IMR-90 (cell line): ENCODE data around the gene TAC4. TPM values are rescaled to one million over a fixed set of nuclear protein-coding genes. Genes with fewer than 3 reads are reported as not detected.

Experiments
- ATAC-seq: fragments of 200-7000 bp; cut with Tn5 transposase; 2 replicates; pipeline ENCODE4 v1.9.1; 2020; ENCODE audit warnings: low read depth, mild to moderate bottlenecking, moderate library complexity
- BruUV-seq: library from RNA; stranded (reverse); fragments of 400-500 nt; replicated peaks from 2 replicates; lab custom pipeline; 2021; lab: Mats Ljungman, UMichigan
- CTCF ChIA-PET: fragments of 300-600 bp; formaldehyde crosslinking; extraction: SDS; loops from one replicate; lab custom pipeline; 2021; ENCODE audit warnings: antibody characterized with exemption; lab: Yijun Ruan, JAX
- POLR2A ChIA-PET: fragments of 300-600 bp; sonication (Branson Sonifier 250); formaldehyde crosslinking; loops from one replicate; lab custom pipeline; 2022; ENCODE audit warnings: antibody characterized with exemption; ENCODE audit not compliant: unreplicated experiment; lab: Charles Lee
- DNase-seq: peaks from one replicate; pipeline ENCODE4 v3.0.0; 2013
- H2AFZ ChIP-seq: replicated peaks from 2 replicates; pipeline ENCODE3; 2013; ENCODE audit warnings: low read length, mild to moderate bottlenecking; ENCODE audit not compliant: poor library complexity
- H2AK5ac ChIP-seq: 2 replicates; pipeline ENCODE4 v1.6.1; 2013; ENCODE audit warnings: low read depth, low read length, inconsistent platforms
- H2AK9ac ChIP-seq: replicated peaks from 2 replicates; pipeline ENCODE3; 2013; ENCODE audit warnings: mild to moderate bottlenecking, low read depth, low read length, moderate library complexity; ENCODE audit not compliant: poor library complexity
- H2BK120ac ChIP-seq: 2 replicates; pipeline ENCODE4 v1.6.1; 2013; ENCODE audit warnings: low read depth, low read length, inconsistent platforms
- H2BK15ac ChIP-seq: 3 replicates; pipeline ENCODE4 v1.6.1; 2013; ENCODE audit warnings: low read depth, low read length, inconsistent platforms
- H2BK20ac ChIP-seq: 2 replicates; pipeline ENCODE4 v1.6.1; 2013; ENCODE audit warnings: low read depth, mild to moderate bottlenecking, inconsistent platforms, low read length, moderate library complexity
- H2BK5ac ChIP-seq: 2 replicates; pipeline ENCODE4 v1.6.1; 2013; ENCODE audit warnings: mild to moderate bottlenecking, low read depth, low read length, inconsistent platforms; ENCODE audit not compliant: poor library complexity, severe bottlenecking
- H3K14ac ChIP-seq: replicated peaks from 2 replicates; pipeline ENCODE4 v1.6.1; 2013; ENCODE audit warnings: low read depth, low read length, inconsistent platforms
- H3K18ac ChIP-seq: 2 replicates; pipeline ENCODE4 v1.6.1; 2013; ENCODE audit warnings: low read depth, low read length, control low read depth
- H3K23ac ChIP-seq: 2 replicates; pipeline ENCODE4 v1.6.1; 2013; ENCODE audit warnings: low read depth, low read length, inconsistent platforms
- H3K27ac ChIP-seq: 2 replicates; pipeline ENCODE4 v1.5.1; 2013; ENCODE audit warnings: mild to moderate bottlenecking, control low read depth, low read length; ENCODE audit not compliant: insufficient read depth
- H3K27me3 ChIP-seq: 2 replicates; pipeline ENCODE4 v1.6.1; 2013; ENCODE audit warnings: low read length; ENCODE audit not compliant: control insufficient read depth, insufficient read depth
- H3K36me3 ChIP-seq: 2 replicates; pipeline ENCODE4 v1.6.1; 2013; ENCODE audit warnings: low read length, mixed read lengths; ENCODE audit not compliant: control insufficient read depth, insufficient read depth
- H3K4ac ChIP-seq: 2 replicates; pipeline ENCODE4 v1.6.1; 2013; ENCODE audit warnings: low read depth, low read length, inconsistent platforms
- H3K4me1 ChIP-seq: 2 replicates; pipeline ENCODE4 v1.6.1; 2013; ENCODE audit warnings: low read length, mixed read lengths; ENCODE audit not compliant: control insufficient read depth, insufficient read depth
- H3K4me2 ChIP-seq: 2 replicates; pipeline ENCODE4 v1.6.1; 2013; ENCODE audit warnings: low read depth, mild to moderate bottlenecking, control low read depth, low read length, moderate library complexity
- H3K4me3 ChIP-seq: 2 replicates; pipeline ENCODE4 v1.5.1; 2013; ENCODE audit warnings: low read depth, mild to moderate bottlenecking, control low read depth, low read length, moderate library complexity; ENCODE audit not compliant: insufficient read depth
- H3K56ac ChIP-seq: 2 replicates; pipeline ENCODE4 v1.6.1; 2013; ENCODE audit warnings: low read length, inconsistent platforms; ENCODE audit not compliant: insufficient read depth; ENCODE audit errors: extremely low read depth
- H3K79me1 ChIP-seq, 2 experiments: 2 replicates each; pipeline ENCODE4 v1.6.1; 2013; ENCODE audit warnings: low read length in 2 of 2, inconsistent platforms in 1 of 2, low read depth in 1 of 2
- H3K9ac ChIP-seq: 2 replicates; pipeline ENCODE4 v1.6.1; 2013; ENCODE audit warnings: low read depth, low read length, control low read depth
- H3K9me1 ChIP-seq: 2 replicates; pipeline ENCODE4 v1.6.1; 2013; ENCODE audit warnings: low read length, inconsistent platforms; ENCODE audit not compliant: insufficient read depth
- H3K9me3 ChIP-seq: 2 replicates; pipeline ENCODE4 v1.6.1; 2013; ENCODE audit warnings: low read length; ENCODE audit not compliant: control insufficient read depth, insufficient read depth
- H4K20me1 ChIP-seq: 2 replicates; pipeline ENCODE4 v1.6.1; 2013; ENCODE audit warnings: low read length, inconsistent platforms; ENCODE audit not compliant: insufficient read depth
- H4K5ac ChIP-seq: 2 replicates; pipeline ENCODE4 v1.6.1; 2013; ENCODE audit warnings: mild to moderate bottlenecking, low read depth, low read length, control low read depth
- H4K8ac ChIP-seq, 2 experiments: 2 replicates each; pipeline ENCODE4 v1.6.1; 2013; ENCODE audit warnings: low read depth in 2 of 2, low read length in 2 of 2, control low read depth in 1 of 2, inconsistent platforms in 1 of 2
- H4K91ac ChIP-seq: 2 replicates; pipeline ENCODE4 v1.6.1; 2013; ENCODE audit warnings: low read depth, low read length, inconsistent platforms; ENCODE audit not compliant: insufficient read depth
- CHD1 ChIP-seq: IDR thresholded peaks from 2 replicates; pipeline ENCODE4 v1.6.1; 2012; ENCODE audit warnings: low read depth, low read length, improper control_type of control experiment
- MXI1 ChIP-seq: IDR thresholded peaks from 2 replicates; pipeline ENCODE4 v1.6.1; 2012; ENCODE audit warnings: low read depth, mild to moderate bottlenecking, low read length, moderate library complexity, borderline replicate concordance
- RAD21 ChIP-seq: IDR thresholded peaks from 2 replicates; pipeline ENCODE4 v1.6.1; 2012; ENCODE audit warnings: low read length, improper control_type of control experiment
- RFX5 ChIP-seq: IDR thresholded peaks from 2 replicates; pipeline ENCODE4 v1.8.0; 2012; ENCODE audit warnings: low read depth, mild to moderate bottlenecking, low read length, moderate library complexity
- WGBS, 2 experiments: methylation state at CpG; one replicate each; pipeline versions ENCODE4 v1.1.5 to v1.1.7; 2013; ENCODE audit warnings: missing lambda C conversion rate in 2 of 2; ENCODE audit not compliant: insufficient read length in 1 of 2; ENCODE audit errors: extremely low coverage in 2 of 2; 5-methylcytosine and 5-hydroxymethylcytosine counted together
- dilution Hi-C: fragments of 300-500 bp; cut with HindIII; formaldehyde crosslinking; loops from one replicate; pipeline ENCODE4 v1.14.3; 2018; ENCODE audit warnings: low sequenced_read_pairs; ENCODE audit not compliant: unreplicated experiment
- in situ Hi-C: fragments of 300-500 bp; cut with MboI; formaldehyde crosslinking; loops from 3 replicates; pipeline ENCODE4 v1.14.3; 2019; ENCODE audit warnings: low sequenced_read_pairs, inconsistent platforms, mixed read lengths
- intact Hi-C: fragments of 100-400 bp; cut with micrococcal nuclease; formaldehyde crosslinking; loops from 2 replicates; pipeline ENCODE4 v1.10.0; 2022
- polyA plus RNA-seq, 3 experiments: library from polyadenylated mRNA; depleted of rRNA; stranded (reverse); fragments of >200 nt; gene quantifications; 2 replicates each; pipeline ENCODE4 v1.2.3, GENCODE V29; 2012; ENCODE audit warnings: low replicate concordance in 1 of 3
- total RNA-seq: library from RNA; depleted of rRNA; stranded (reverse); fragments of >200 nt; gene quantifications from 2 replicates; pipeline ENCODE4 v1.2.3, GENCODE V29; 2012

Gene TAC4
- total and polyA plus RNA-seq, 2 of the 4 experiments (the other 2 are of a cell fraction) = not detected

DNA sequence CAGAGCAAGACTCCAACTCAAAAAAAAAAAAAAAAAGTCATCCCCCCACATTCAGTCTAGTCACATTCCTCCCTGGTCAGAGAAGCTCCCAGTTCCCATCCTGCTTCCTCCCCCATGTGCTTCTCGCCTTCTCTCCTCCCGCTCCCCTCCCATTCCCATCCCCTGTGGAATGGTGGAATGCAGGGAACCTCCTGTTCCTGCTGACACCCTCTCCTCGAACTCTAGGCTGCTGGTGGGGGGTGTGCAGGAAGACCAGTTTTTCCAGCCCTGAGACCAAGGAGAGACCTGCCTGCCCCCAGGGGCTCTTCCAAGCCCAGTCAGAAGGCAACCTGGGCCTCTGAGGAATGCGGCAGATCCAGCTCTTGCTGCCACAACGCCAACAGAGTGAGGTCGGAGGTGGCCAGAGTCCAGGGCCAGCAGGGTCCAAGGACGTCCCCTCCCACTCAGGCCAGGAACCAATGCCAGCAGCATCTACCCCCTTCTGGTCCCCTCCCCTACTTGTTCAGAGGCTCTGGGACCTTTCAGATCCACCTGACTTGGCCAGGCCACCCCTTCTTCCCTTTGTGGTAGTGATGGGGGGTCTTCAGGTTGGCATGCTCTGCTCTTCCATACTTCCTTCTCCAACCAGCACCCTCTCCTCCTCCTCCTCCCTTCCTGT, 39.3 kb upstream of the TAC4 start:
- H3K4me2 ChIP-seq = no peak overlapping the region
- no peak overlapping the region for H2AK9ac ChIP-seq
- no peaks in the 10 kb centered on the region for H3K36me3 ChIP-seq
- no peak overlapping the region for H4K91ac ChIP-seq
- H3K9ac ChIP-seq = no peak overlapping the region
- no peaks in the 10 kb centered on the region for H3K79me1 ChIP-seq
- H3K4me3 ChIP-seq = no peak overlapping the region
- H3K23ac ChIP-seq = no peak overlapping the region
- no peaks in the 10 kb centered on the region for H4K20me1 ChIP-seq
- in situ Hi-C loops = loop anchor here (25.0 kb wide), 1 partner anchor 425 kb away; no protein-coding TSS in a partner anchor
- intact Hi-C loops = no loop called here
- no peak overlapping the region for H3K4ac ChIP-seq
- H3K27ac ChIP-seq = no peak overlapping the region
- no peak overlapping the region for H2AK5ac ChIP-seq
- no peak overlapping the region for H4K5ac ChIP-seq
- no peak overlapping the region for H3K56ac ChIP-seq
- TF ChIP-seq RAD21 (no peak), RFX5 (no peak), MXI1 (no peak), CHD1 (no peak)
- DNase-seq (no peak), ATAC-seq (no peak)
- no peaks in the 10 kb centered on the region for H3K4me1 ChIP-seq
- peaks cover 84% of the 10 kb centered on the region for H3K27me3 ChIP-seq
- H3K9me1 ChIP-seq = no peaks in the 10 kb centered on the region
- 60% methylated on average over 1 of the region's 7 CpGs; no CpG with 5 or more reads in 1 of the 2 experiments for WGBS, 2 experiments
- H3K18ac ChIP-seq = no peak overlapping the region
- no peak overlapping the region for H2BK5ac ChIP-seq
- H3K14ac ChIP-seq = no peak overlapping the region
- no peak overlapping the region for H2BK15ac ChIP-seq
- H2BK120ac ChIP-seq = no peak overlapping the region
- dilution Hi-C loops = no loop called here
- no TSS peak for BruUV-seq
- ChIA-PET POLR2A (no interaction called here), CTCF (no interaction called here)
- peaks cover 5% of the 10 kb centered on the region; the same call in 1 of the 2 replicates for H3K9me3 ChIP-seq
- no peak overlapping the region for H2AFZ ChIP-seq
- H2BK20ac ChIP-seq = no peak overlapping the region
- no peak overlapping the region for H4K8ac ChIP-seq
